GM19193 (cell line): Measurements from ENCODE around the gene LMAN2L.

ENCODE experiments used
- POLR2A ChIP-seq: IDR thresholded peaks from 4 replicates; pipeline ENCODE4 v1.6.1; 2011; ENCODE audit not compliant: insufficient read depth, insufficient read length; ENCODE audit errors: extremely low read depth

Gene LMAN2L

GRCh38 chr2:96688649-96689430 is 51.0 kb downstream of the LMAN2L start:
- TF ChIP-seq POLR2A, result no peak

GRCh38 chr2:96687711-96688640 is 51.9 kb downstream of the LMAN2L start:
- no peak for TF ChIP-seq POLR2A

- TF ChIP-seq POLR2A, result no peak
These were observed 52.6 kb downstream of the LMAN2L start for GRCh38 chr2:96687266-96687665.

- TF ChIP-seq POLR2A, result no peak
These were observed 54.0 kb downstream of the LMAN2L start for GRCh38 chr2:96685577-96686459.

DNA sequence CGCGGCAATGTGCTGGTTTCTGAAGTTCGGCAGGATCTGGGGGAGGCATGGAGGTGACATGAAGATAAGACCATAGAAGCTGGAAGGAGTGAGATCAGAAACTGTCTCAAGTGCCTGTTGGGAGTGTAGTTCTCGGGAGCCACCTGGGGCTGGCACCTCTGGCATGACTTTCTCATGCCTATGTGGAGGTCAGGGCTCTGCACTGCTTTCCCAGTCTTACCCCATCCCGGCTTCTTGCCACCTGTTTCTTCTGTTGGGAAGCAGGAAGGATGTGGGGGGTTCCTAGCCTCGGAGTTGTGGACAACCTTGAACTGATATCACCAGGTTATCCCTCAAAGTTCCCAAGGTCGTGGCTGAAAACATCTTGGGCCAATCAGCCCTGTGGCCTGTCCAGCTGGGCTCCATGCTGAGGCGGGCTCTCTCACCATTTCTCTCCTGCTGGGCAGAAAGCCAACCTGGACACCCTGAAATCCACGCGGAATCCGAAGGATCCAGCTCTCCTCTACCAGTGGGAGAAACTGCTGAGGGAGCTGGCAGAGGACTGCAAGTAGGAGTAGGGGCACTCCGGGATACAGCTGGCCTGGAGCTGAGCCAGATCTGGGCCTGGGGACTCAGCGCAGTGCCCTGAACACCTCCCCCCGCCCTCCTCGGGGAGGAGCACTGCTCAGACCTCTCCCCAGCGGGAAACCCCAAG is 54.8 kb downstream of the LMAN2L start:
- TF ChIP-seq POLR2A, result no peak

GRCh38 chr2:96683972-96684820 is 55.7 kb downstream of the LMAN2L start:
- TF ChIP-seq POLR2A, result no peak

DNA sequence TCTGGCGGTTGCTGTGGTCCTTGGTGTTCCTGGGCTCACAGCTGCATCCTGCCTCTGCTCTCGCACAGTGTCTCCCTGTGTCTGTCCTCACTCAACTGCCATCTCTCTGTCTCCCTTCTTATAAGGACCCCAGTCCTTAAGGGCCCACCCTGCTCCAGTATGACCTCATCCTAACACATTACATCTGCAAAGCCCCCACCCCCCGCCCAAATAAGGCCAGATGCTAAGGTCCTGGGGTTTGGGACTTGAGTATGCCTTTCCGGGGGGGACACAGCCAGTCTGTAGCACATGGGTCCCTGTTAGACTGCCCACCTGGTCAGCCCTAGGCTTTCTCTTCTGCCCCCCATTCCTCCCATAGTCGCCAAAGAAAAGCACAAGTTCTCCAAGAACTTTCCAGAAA is 56.6 kb downstream of the LMAN2L start:
- TF ChIP-seq POLR2A, result no peak

GRCh38 chr2:96681540-96681939 is 58.3 kb downstream of the LMAN2L start:
- TF ChIP-seq POLR2A, result no peak

- no peak for TF ChIP-seq POLR2A
These were observed 59.2 kb downstream of the LMAN2L start for GRCh38 chr2:96680561-96681141.

- TF ChIP-seq POLR2A, result no peak
These were observed 60.0 kb downstream of the LMAN2L start for GRCh38 chr2:96679848-96680247.

GRCh38 chr2:96669539-96670215 is 70.2 kb downstream of the LMAN2L start:
- TF ChIP-seq POLR2A, result no peak

DNA sequence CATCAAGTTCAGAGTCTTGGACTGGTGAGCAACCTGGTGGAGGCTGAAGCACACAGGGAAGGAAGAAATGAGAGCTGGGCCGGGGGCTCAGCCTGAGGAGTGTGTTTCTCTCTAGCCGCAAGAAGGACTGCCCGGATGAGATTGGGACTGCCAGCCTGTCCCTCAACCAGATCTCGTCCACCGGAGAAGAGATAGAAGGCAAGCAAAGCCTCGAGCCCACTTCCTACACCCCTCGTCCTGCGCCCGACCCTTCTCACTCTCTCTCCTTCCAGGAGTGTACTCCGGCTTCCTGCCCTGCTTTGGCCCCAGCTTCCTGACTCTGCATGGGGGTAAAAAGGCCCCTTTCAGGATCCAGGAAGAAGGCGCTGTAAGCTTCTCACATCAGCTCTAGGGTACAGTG is 71.1 kb downstream of the LMAN2L start:
- TF ChIP-seq POLR2A, result no peak
